Measurements from ENCODE around the gene SLC9A3.
A peak's percentile ranks its signal among the peaks of the same experiment; 100 is the strongest.

SLC9A3 gene

GRCh38 chr5:472656-473550, 51.3 kb downstream of the SLC9A3 start:
- peak; percentile 63 to 85 (median 81) for DNase-seq
- Histone ChIP-seq H3K36me3 (ENCODE audit: control insufficient read depth in 4 of 4, insufficient read depth in 4 of 4, low read length in 3 of 4) (peaks cover 0 to 18% (median 8%) of the 10 kb centered on the region in 4 experiments), H3K27me3 (replicated peaks in 2 of 5; ENCODE audit: control insufficient read depth in 4 of 5, insufficient read depth in 5 of 5, low read length in 4 of 5) (peaks cover 0 to 37% (median 5%) of the 10 kb centered on the region in 5 experiments), H3K4me1 (ENCODE audit: control extremely low read depth in 1 of 4, control insufficient read depth in 4 of 4, insufficient read depth in 4 of 4, low read length in 3 of 4) (peaks cover 2 to 34% (median 30%) of the 10 kb centered on the region in 4 experiments), H3K4me3 (ENCODE audit: control insufficient read depth in 1 of 7, extremely low read depth in 1 of 7, insufficient read depth in 4 of 7, low read depth in 2 of 7, low read length in 6 of 7) (peak overlapping the region; percentile 65 to 81 (median 71)), H3K27ac (ENCODE audit: insufficient read depth in 1 of 2, low read depth in 1 of 2, low read length in 2 of 2, poor library complexity in 1 of 2, severe bottlenecking in 2 of 2) (peak overlapping the region in 1 of 2 experiments; percentile 61), H3K9me3 (ENCODE audit: control extremely low read depth in 1 of 5, control insufficient read depth in 4 of 5, insufficient read depth in 2 of 5, low read depth in 1 of 5, low read length in 4 of 5) (no peaks in the 10 kb centered on the region)
- POLR2A ChIA-PET = interaction anchor here (1.1 to 1.6 kb wide), 3 partner anchors 11 to 13 kb away, joined by 3 to 8 read pairs (median 7); no protein-coding TSS in a partner anchor
- CTCF ChIA-PET = interaction anchor here (1.2 to 3.4 kb wide), 6 partner anchors 12 to 57 kb away, joined by 3 to 17 read pairs (median 6); no protein-coding TSS in a partner anchor
- under 1% methylated on average over 90 of the region's 137 CpGs for WGBS (ENCODE audit: insufficient coverage)

GRCh38 chr5:472076-472655, 52.1 kb downstream of the SLC9A3 start:
- peak overlapping the region in 1 of 2 experiments; percentile 61 for H3K27ac ChIP-seq (ENCODE audit: insufficient read depth in 1 of 2, low read depth in 1 of 2, low read length in 2 of 2, poor library complexity in 1 of 2, severe bottlenecking in 2 of 2)
- H3K4me3 ChIP-seq (ENCODE audit: control insufficient read depth in 1 of 7, extremely low read depth in 1 of 7, insufficient read depth in 4 of 7, low read depth in 2 of 7, low read length in 6 of 7) = peak overlapping the region; percentile 48 to 81 (median 67)
- 19% methylated on average over 22 of the region's 30 CpGs for WGBS (ENCODE audit: insufficient coverage)
- DNase-seq = no peak
- ChIA-PET CTCF (interaction anchor here (1.6 to 3.4 kb wide), 4 partner anchors 13 to 26 kb away, joined by 4 to 17 read pairs (median 10); no protein-coding TSS in a partner anchor), POLR2A (interaction anchor here (0.6 to 1.1 kb wide), 2 partner anchors 12 to 59 kb away, joined by 3 read pairs; no protein-coding TSS in a partner anchor)
- peaks cover 2 to 34% (median 30%) of the 10 kb centered on the region in 4 experiments for H3K4me1 ChIP-seq (ENCODE audit: control extremely low read depth in 1 of 4, control insufficient read depth in 4 of 4, insufficient read depth in 4 of 4, low read length in 3 of 4)
- peaks cover 0 to 32% (median 5%) of the 10 kb centered on the region in 5 experiments for H3K27me3 ChIP-seq (replicated peaks in 2 of 5; ENCODE audit: control insufficient read depth in 4 of 5, insufficient read depth in 5 of 5, low read length in 4 of 5)
- H3K9me3 ChIP-seq (ENCODE audit: control extremely low read depth in 1 of 5, control insufficient read depth in 4 of 5, insufficient read depth in 2 of 5, low read depth in 1 of 5, low read length in 4 of 5) = no peaks in the 10 kb centered on the region
- H3K36me3 ChIP-seq (ENCODE audit: control insufficient read depth in 4 of 4, insufficient read depth in 4 of 4, low read length in 3 of 4) = peaks cover 0 to 18% (median 9%) of the 10 kb centered on the region in 4 experiments

- peaks cover 0 to 28% (median 5%) of the 10 kb centered on the region in 5 experiments for H3K27me3 ChIP-seq (replicated peaks in 2 of 5; ENCODE audit: control insufficient read depth in 4 of 5, insufficient read depth in 5 of 5, low read length in 4 of 5)
- ChIA-PET CTCF (interaction anchor here (1.6 to 3.4 kb wide), 4 partner anchors 13 to 26 kb away, joined by 4 to 17 read pairs (median 10); no protein-coding TSS in a partner anchor), POLR2A (interaction anchor here (0.6 to 1.1 kb wide), 2 partner anchors 12 to 59 kb away, joined by 3 read pairs; no protein-coding TSS in a partner anchor)
- peak overlapping the region in 5 of 7 experiments; percentile 62 to 81 (median 74) for H3K4me3 ChIP-seq (ENCODE audit: control insufficient read depth in 1 of 7, extremely low read depth in 1 of 7, insufficient read depth in 4 of 7, low read depth in 2 of 7, low read length in 6 of 7)
- peaks cover 0 to 21% (median 12%) of the 10 kb centered on the region in 4 experiments for H3K36me3 ChIP-seq (ENCODE audit: control insufficient read depth in 4 of 4, insufficient read depth in 4 of 4, low read length in 3 of 4)
- H3K9me3 ChIP-seq (ENCODE audit: control extremely low read depth in 1 of 5, control insufficient read depth in 4 of 5, insufficient read depth in 2 of 5, low read depth in 1 of 5, low read length in 4 of 5) = no peaks in the 10 kb centered on the region
- no peak overlapping the region for H3K27ac ChIP-seq (ENCODE audit: insufficient read depth in 1 of 2, low read depth in 1 of 2, low read length in 2 of 2, poor library complexity in 1 of 2, severe bottlenecking in 2 of 2)
- 87% methylated on average over 4 of the region's 6 CpGs for WGBS (ENCODE audit: insufficient coverage)
- DNase-seq = no peak
- peaks cover 2 to 34% (median 30%) of the 10 kb centered on the region in 4 experiments for H3K4me1 ChIP-seq (ENCODE audit: control extremely low read depth in 1 of 4, control insufficient read depth in 4 of 4, insufficient read depth in 4 of 4, low read length in 3 of 4)
Observed at GRCh38 chr5:471750-472058, 52.5 kb downstream of the SLC9A3 start.

GRCh38 chr5:470961-471749, 53.1 kb downstream of the SLC9A3 start:
- CTCF ChIA-PET = interaction anchor here (0.8 to 3.4 kb wide), 6 partner anchors 11 to 25 kb away, joined by 3 to 17 read pairs (median 5); no protein-coding TSS in a partner anchor
- Histone ChIP-seq H3K27me3 (replicated peaks in 2 of 5; ENCODE audit: control insufficient read depth in 4 of 5, insufficient read depth in 5 of 5, low read length in 4 of 5) (peaks cover 0 to 22% (median 5%) of the 10 kb centered on the region in 5 experiments), H3K4me1 (ENCODE audit: control extremely low read depth in 1 of 4, control insufficient read depth in 4 of 4, insufficient read depth in 4 of 4, low read length in 3 of 4) (peaks cover 2 to 34% (median 30%) of the 10 kb centered on the region in 4 experiments), H3K4me3 (ENCODE audit: control insufficient read depth in 1 of 7, extremely low read depth in 1 of 7, insufficient read depth in 4 of 7, low read depth in 2 of 7, low read length in 6 of 7) (peak overlapping the region in 2 of 7 experiments; percentile 74 to 81), H3K27ac (ENCODE audit: insufficient read depth in 1 of 2, low read depth in 1 of 2, low read length in 2 of 2, poor library complexity in 1 of 2, severe bottlenecking in 2 of 2) (no peak overlapping the region), H3K36me3 (ENCODE audit: control insufficient read depth in 4 of 4, insufficient read depth in 4 of 4, low read length in 3 of 4) (peaks cover 0 to 26% (median 15%) of the 10 kb centered on the region in 4 experiments), H3K9me3 (ENCODE audit: control extremely low read depth in 1 of 5, control insufficient read depth in 4 of 5, insufficient read depth in 2 of 5, low read depth in 1 of 5, low read length in 4 of 5) (no peaks in the 10 kb centered on the region)
- whole genome bisulfite sequencing (ENCODE audit: insufficient coverage) = 97% methylated on average over 29 of the region's 31 CpGs
- POLR2A ChIA-PET = interaction anchor here (0.6 kb wide), 1 partner anchor 60 kb away, joined by 3 read pairs; no protein-coding TSS in a partner anchor
- DNase-seq = no peak

- Histone ChIP-seq H3K4me3 (ENCODE audit: control insufficient read depth in 1 of 7, extremely low read depth in 1 of 7, insufficient read depth in 4 of 7, low read depth in 2 of 7, low read length in 6 of 7) (no peak overlapping the region), H3K9me3 (ENCODE audit: control extremely low read depth in 1 of 5, control insufficient read depth in 4 of 5, insufficient read depth in 2 of 5, low read depth in 1 of 5, low read length in 4 of 5) (no peaks in the 10 kb centered on the region), H3K36me3 (ENCODE audit: control insufficient read depth in 4 of 4, insufficient read depth in 4 of 4, low read length in 3 of 4) (peaks cover 0 to 38% (median 23%) of the 10 kb centered on the region in 4 experiments), H3K4me1 (ENCODE audit: control extremely low read depth in 1 of 4, control insufficient read depth in 4 of 4, insufficient read depth in 4 of 4, low read length in 3 of 4) (peaks cover 2 to 28% (median 26%) of the 10 kb centered on the region in 4 experiments), H3K27me3 (replicated peaks in 2 of 5; ENCODE audit: control insufficient read depth in 4 of 5, insufficient read depth in 5 of 5, low read length in 4 of 5) (peaks cover 0 to 10% (median 1%) of the 10 kb centered on the region in 5 experiments), H3K27ac (ENCODE audit: insufficient read depth in 1 of 2, low read depth in 1 of 2, low read length in 2 of 2, poor library complexity in 1 of 2, severe bottlenecking in 2 of 2) (no peak overlapping the region)
- POLR2A ChIA-PET = no interaction called here
- DNase-seq = no peak
- over 99% methylated on average over 9 of the region's 19 CpGs for WGBS (ENCODE audit: insufficient coverage)
- CTCF ChIA-PET = interaction anchor here (1.4 to 1.5 kb wide), 2 partner anchors 12 to 16 kb away, joined by 3 read pairs; no protein-coding TSS in a partner anchor
Observed at GRCh38 chr5:469752-470483, 54.3 kb downstream of the SLC9A3 start.

- CTCF ChIA-PET = no interaction called here
- Histone ChIP-seq H3K4me3 (ENCODE audit: control insufficient read depth in 1 of 7, extremely low read depth in 1 of 7, insufficient read depth in 4 of 7, low read depth in 2 of 7, low read length in 6 of 7) (no peak overlapping the region), H3K4me1 (ENCODE audit: control extremely low read depth in 1 of 4, control insufficient read depth in 4 of 4, insufficient read depth in 4 of 4, low read length in 3 of 4) (peaks cover 2 to 22% (median 17%) of the 10 kb centered on the region in 4 experiments), H3K27me3 (replicated peaks in 2 of 5; ENCODE audit: control insufficient read depth in 4 of 5, insufficient read depth in 5 of 5, low read length in 4 of 5) (no peaks in the 10 kb centered on the region), H3K27ac (ENCODE audit: insufficient read depth in 1 of 2, low read depth in 1 of 2, low read length in 2 of 2, poor library complexity in 1 of 2, severe bottlenecking in 2 of 2) (no peak overlapping the region), H3K36me3 (ENCODE audit: control insufficient read depth in 4 of 4, insufficient read depth in 4 of 4, low read length in 3 of 4) (peaks cover 0 to 50% (median 29%) of the 10 kb centered on the region in 4 experiments), H3K9me3 (ENCODE audit: control extremely low read depth in 1 of 5, control insufficient read depth in 4 of 5, insufficient read depth in 2 of 5, low read depth in 1 of 5, low read length in 4 of 5) (no peaks in the 10 kb centered on the region)
- POLR2A ChIA-PET = no interaction called here
- 100% methylated on average over 3 of the region's 6 CpGs for whole genome bisulfite sequencing (ENCODE audit: insufficient coverage)
- no peak for DNase-seq
Observed at GRCh38 chr5:468401-468800, 55.8 kb downstream of the SLC9A3 start.
